GM12878 (cell line): ENCODE results near the gene PDE3B. TPM values are rescaled to one million over a fixed set of nuclear protein-coding genes. Genes with fewer than 3 reads are reported as not detected.

Experiments used
- CBX3 ChIP-seq: fragments of 200-600 bp; sonication (generic); IDR thresholded peaks from 2 replicates; pipeline ENCODE4 v1.6.1; 2016; ENCODE audit warnings: low read depth, borderline replicate concordance
- CREB1 ChIP-seq: IDR thresholded peaks from 2 replicates; pipeline ENCODE4 v1.6.1; 2012; ENCODE audit warnings: low read depth, mild to moderate bottlenecking, inconsistent platforms
- E2F4 ChIP-seq: IDR thresholded peaks from 2 replicates; pipeline ENCODE4 v1.6.1; 2012; ENCODE audit warnings: low read depth, low read length, improper control_type of control experiment
- EGR1 ChIP-seq, 2 experiments: IDR thresholded peaks; 1 replicate in 1 of 2; 2 replicates in 1 of 2; pipeline ENCODE4 v1.6.1; 2011 to 2012; ENCODE audit warnings: low read depth in 2 of 2, low read length in 2 of 2, borderline replicate concordance in 1 of 2, mild to moderate bottlenecking in 1 of 2, moderate library complexity in 1 of 2
- HDAC6 ChIP-seq: fragments of 200-600 bp; sonication (generic); IDR thresholded peaks from one replicate; pipeline ENCODE4 v1.8.0; 2017; ENCODE audit warnings: antibody characterized with exemption; ENCODE audit not compliant: unreplicated experiment
- NFIC ChIP-seq: IDR thresholded peaks from 2 replicates; pipeline ENCODE4 v1.6.1; 2012; ENCODE audit warnings: low read depth, mild to moderate bottlenecking, inconsistent platforms, low read length, moderate library complexity
- NRF1 ChIP-seq: conservative IDR thresholded peaks from 2 replicates; pipeline ENCODE4 v1.6.1; 2011; ENCODE audit warnings: mild to moderate bottlenecking, low read depth, low read length, improper control_type of control experiment
- POU2F2 ChIP-seq: IDR thresholded peaks from 3 replicates; pipeline ENCODE4 v1.6.1; 2011; ENCODE audit warnings: low read depth, mild to moderate bottlenecking, low read length, borderline replicate concordance
- RBBP5 ChIP-seq: fragments of 200-600 bp; sonication (generic); conservative IDR thresholded peaks from 2 replicates; pipeline ENCODE4 v1.6.1; 2016
- SP1 ChIP-seq: IDR thresholded peaks from one replicate; pipeline ENCODE4 v1.6.1; 2011; ENCODE audit warnings: low read depth, low read length
- TCF7 ChIP-seq: IDR thresholded peaks from 2 replicates; pipeline ENCODE4 v1.6.1; 2014; ENCODE audit warnings: antibody characterized with exemption, borderline replicate concordance
- ZNF622 ChIP-seq: fragments of 450-650 bp; IDR thresholded peaks from 2 replicates; pipeline ENCODE4 v1.6.1; 2017; ENCODE audit warnings: mild to moderate bottlenecking, inconsistent platforms
- polyA plus RNA-seq, 11 experiments: library from polyadenylated mRNA; depleted of rRNA in 4 of 11; unstranded in 6 of 11; stranded (reverse) in 5 of 11; fragments of >200 nt; fragmentation: Nextera tagmentation in 4 of 11; fragmentation: Illumina TruSeq in 1 of 11; extraction: Ambion mirVana in 4 of 11; extraction: Trizol in 1 of 11; gene quantifications; 1 replicate in 1 of 11; 2 replicates in 10 of 11; pipeline versions ENCODE4 v1.2.1 to v1.2.3, GENCODE V29; 2011 to 2016; ENCODE audit warnings: inconsistent platforms in 2 of 11, missing spikeins in 2 of 11, low read depth in 1 of 11
- total RNA-seq, 4 experiments: library from RNA; depleted of rRNA in 3 of 4; stranded (reverse); fragments of >200 nt in 3 of 4; fragmentation: Illumina TruSeq in 1 of 4; extraction: Trizol in 1 of 4; gene quantifications; 2 replicates each; pipeline versions ENCODE4 v1.2.1 to v1.2.3, GENCODE V29; 2013 to 2021
- TF ChIP-seq, protein P1 (sequence below): fragments of 450-650 bp; IDR thresholded peaks from 2 replicates; pipeline ENCODE4 v1.6.1; 2017; ENCODE audit warnings: mild to moderate bottlenecking, moderate library complexity
- TF ChIP-seq, protein P2 (sequence below): fragments of 450-650 bp; IDR thresholded peaks from 2 replicates; pipeline ENCODE4 v1.6.1; 2017; ENCODE audit warnings: borderline replicate concordance

The PDE3B gene
- total and polyA plus RNA-seq, 10 of the 15 experiments (the other 5 are each of a cell fraction or from before 2014, with no cell fraction given) = 0.04 to 3.1 (median 1.9) TPM

GRCh38 chr11:14819596-14819995 lies 176.0 kb downstream of the PDE3B start (continued):
- TF ChIP-seq, protein P1, sequence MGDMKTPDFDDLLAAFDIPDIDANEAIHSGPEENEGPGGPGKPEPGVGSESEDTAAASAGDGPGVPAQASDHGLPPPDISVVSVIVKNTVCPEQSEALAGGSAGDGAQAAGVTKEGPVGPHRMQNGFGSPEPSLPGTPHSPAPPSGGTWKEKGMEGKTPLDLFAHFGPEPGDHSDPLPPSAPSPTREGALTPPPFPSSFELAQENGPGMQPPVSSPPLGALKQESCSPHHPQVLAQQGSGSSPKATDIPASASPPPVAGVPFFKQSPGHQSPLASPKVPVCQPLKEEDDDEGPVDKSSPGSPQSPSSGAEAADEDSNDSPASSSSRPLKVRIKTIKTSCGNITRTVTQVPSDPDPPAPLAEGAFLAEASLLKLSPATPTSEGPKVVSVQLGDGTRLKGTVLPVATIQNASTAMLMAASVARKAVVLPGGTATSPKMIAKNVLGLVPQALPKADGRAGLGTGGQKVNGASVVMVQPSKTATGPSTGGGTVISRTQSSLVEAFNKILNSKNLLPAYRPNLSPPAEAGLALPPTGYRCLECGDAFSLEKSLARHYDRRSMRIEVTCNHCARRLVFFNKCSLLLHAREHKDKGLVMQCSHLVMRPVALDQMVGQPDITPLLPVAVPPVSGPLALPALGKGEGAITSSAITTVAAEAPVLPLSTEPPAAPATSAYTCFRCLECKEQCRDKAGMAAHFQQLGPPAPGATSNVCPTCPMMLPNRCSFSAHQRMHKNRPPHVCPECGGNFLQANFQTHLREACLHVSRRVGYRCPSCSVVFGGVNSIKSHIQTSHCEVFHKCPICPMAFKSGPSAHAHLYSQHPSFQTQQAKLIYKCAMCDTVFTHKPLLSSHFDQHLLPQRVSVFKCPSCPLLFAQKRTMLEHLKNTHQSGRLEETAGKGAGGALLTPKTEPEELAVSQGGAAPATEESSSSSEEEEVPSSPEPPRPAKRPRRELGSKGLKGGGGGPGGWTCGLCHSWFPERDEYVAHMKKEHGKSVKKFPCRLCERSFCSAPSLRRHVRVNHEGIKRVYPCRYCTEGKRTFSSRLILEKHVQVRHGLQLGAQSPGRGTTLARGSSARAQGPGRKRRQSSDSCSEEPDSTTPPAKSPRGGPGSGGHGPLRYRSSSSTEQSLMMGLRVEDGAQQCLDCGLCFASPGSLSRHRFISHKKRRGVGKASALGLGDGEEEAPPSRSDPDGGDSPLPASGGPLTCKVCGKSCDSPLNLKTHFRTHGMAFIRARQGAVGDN = no peak
- no peak for TF ChIP-seq RBBP5
- TF ChIP-seq CREB1 = no peak
- TF ChIP-seq TCF7 = no peak
- no peak for TF ChIP-seq EGR1 (IDR thresholded peaks at IDR 0.05; ENCODE audit: borderline replicate concordance in 1 of 2, low read depth in 2 of 2, low read length in 2 of 2)
- no peak for TF ChIP-seq SP1
- no peak for TF ChIP-seq HDAC6
- no peak for TF ChIP-seq NFIC
- no peak for TF ChIP-seq E2F4
- no peak for TF ChIP-seq POU2F2
- TF ChIP-seq NRF1 = no peak
- TF ChIP-seq, protein P2, sequence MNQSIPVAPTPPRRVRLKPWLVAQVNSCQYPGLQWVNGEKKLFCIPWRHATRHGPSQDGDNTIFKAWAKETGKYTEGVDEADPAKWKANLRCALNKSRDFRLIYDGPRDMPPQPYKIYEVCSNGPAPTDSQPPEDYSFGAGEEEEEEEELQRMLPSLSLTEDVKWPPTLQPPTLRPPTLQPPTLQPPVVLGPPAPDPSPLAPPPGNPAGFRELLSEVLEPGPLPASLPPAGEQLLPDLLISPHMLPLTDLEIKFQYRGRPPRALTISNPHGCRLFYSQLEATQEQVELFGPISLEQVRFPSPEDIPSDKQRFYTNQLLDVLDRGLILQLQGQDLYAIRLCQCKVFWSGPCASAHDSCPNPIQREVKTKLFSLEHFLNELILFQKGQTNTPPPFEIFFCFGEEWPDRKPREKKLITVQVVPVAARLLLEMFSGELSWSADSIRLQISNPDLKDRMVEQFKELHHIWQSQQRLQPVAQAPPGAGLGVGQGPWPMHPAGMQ = no peak
- TF ChIP-seq ZNF622 = no peak
- no peak for TF ChIP-seq CBX3
